Bone marrow (tissue), 2 donors: Measurements from ENCODE around the gene BOLA1.
"Not testable (repeated sequence)": the region's sequence is repeated elsewhere in the genome, so short reads cannot be mapped to it uniquely, and the experiment has no call there.

Experiments used
- DNase-seq, 2 donors: peaks; one replicate each; lab custom pipeline; 2025; lab: John Stamatoyannopoulos, UW

Gene BOLA1

GRCh38 chr1:149931212-149931790 lies 31.9 kb downstream of the BOLA1 start:
- no peak for DNase-seq

- DNase-seq = no peak
These were observed 33.1 kb downstream of the BOLA1 start for GRCh38 chr1:149932474-149932873.

- DNase-seq = no peak
These were observed 33.8 kb downstream of the BOLA1 start for GRCh38 chr1:149933208-149933607.

GRCh38 chr1:149934356-149934755 lies 35.0 kb downstream of the BOLA1 start:
- no peak for DNase-seq

- DNase-seq = no peak
These were observed 37.0 kb downstream of the BOLA1 start, which contains the start of gene MTMR11 for GRCh38 chr1:149936170-149936991. MTMR11 (minus strand) TSS chr1:149936879; CDS start chr1:149936647, 232 bp downstream.

- DNase-seq = no peak
These were observed 37.8 kb downstream of the BOLA1 start for GRCh38 chr1:149936992-149937705.

- no peak for DNase-seq
These were observed 38.4 kb downstream of the BOLA1 start for GRCh38 chr1:149937759-149938158.

GRCh38 chr1:149938668-149939003 lies 39.3 kb downstream of the BOLA1 start:
- DNase-seq = not testable (repeated sequence)

- DNase-seq = no peak
These were observed 41.1 kb downstream of the BOLA1 start for GRCh38 chr1:149940427-149940826.

- no peak for DNase-seq
These were observed 42.8 kb downstream of the BOLA1 start for GRCh38 chr1:149942207-149942606.

GRCh38 chr1:149942885-149943284 lies 43.5 kb downstream of the BOLA1 start:
- DNase-seq = no peak

- no peak for DNase-seq
These were observed 45.8 kb downstream of the BOLA1 start for GRCh38 chr1:149945206-149945605.

GRCh38 chr1:149949911-149950310 lies 50.5 kb downstream of the BOLA1 start:
- DNase-seq = no peak
